Fibroblast of lung (primary cell): ENCODE measurements around the gene ERLIN1. TPM values are rescaled to one million over a fixed set of nuclear protein-coding genes. Genes with fewer than 3 reads are reported as not detected.

Experiments
- DNase-seq, 2 donors: peaks; one replicate each; pipeline versions ENCODE4 v3.0.0 to v3.0.0-alpha.2; 2010; ENCODE audit warnings: low read depth in 2 of 2
- H2AFZ ChIP-seq: 2 replicates; pipeline ENCODE4 v1.5.1; 2012; ENCODE audit warnings: low read length, control low read depth, inconsistent platforms
- H3K27ac ChIP-seq: 2 replicates; pipeline ENCODE4 v1.5.1; 2011; ENCODE audit warnings: low read length, control low read depth; ENCODE audit not compliant: insufficient read depth
- H3K27me3 ChIP-seq: 2 replicates; pipeline ENCODE4 v1.5.1; 2011; ENCODE audit warnings: mild to moderate bottlenecking, low read length; ENCODE audit not compliant: control insufficient read depth, insufficient read depth
- H3K36me3 ChIP-seq: 2 replicates; pipeline ENCODE4 v1.5.1; 2011; ENCODE audit warnings: low read length; ENCODE audit not compliant: control insufficient read depth, insufficient read depth
- H3K4me1 ChIP-seq: 2 replicates; pipeline ENCODE4 v1.5.1; 2011; ENCODE audit warnings: low read length; ENCODE audit not compliant: control insufficient read depth, insufficient read depth; ENCODE audit errors: extremely low read depth
- H3K4me2 ChIP-seq: 2 replicates; pipeline ENCODE4 v1.5.1; 2011; ENCODE audit warnings: low read length, control low read depth; ENCODE audit not compliant: insufficient read depth; ENCODE audit errors: extremely low read depth
- H3K4me3 ChIP-seq, 4 experiments: fragments of 200-600 bp in 1 of 4; sonication (generic) in 1 of 4; replicated peaks in 1 of 4; 2 replicates each; pipeline ENCODE4 v1.5.1; 2011 to 2016; ENCODE audit warnings: low read length in 4 of 4, low read depth in 3 of 4, mild to moderate bottlenecking in 3 of 4, control low read depth in 2 of 4, inconsistent platforms in 1 of 4, mixed read lengths in 1 of 4; ENCODE audit not compliant: insufficient read depth in 1 of 4; ENCODE audit errors: control extremely low read depth in 1 of 4
- H3K79me2 ChIP-seq: 2 replicates; pipeline ENCODE4 v1.5.1; 2012; ENCODE audit warnings: mild to moderate bottlenecking, low read length, inconsistent platforms; ENCODE audit not compliant: control insufficient read depth, insufficient read depth
- H3K9ac ChIP-seq: 2 replicates; pipeline ENCODE4 v1.5.1; 2011; ENCODE audit warnings: mild to moderate bottlenecking, low read length, control low read depth; ENCODE audit not compliant: insufficient read depth
- H3K9me3 ChIP-seq: 2 replicates; pipeline ENCODE4 v1.5.1; 2012; ENCODE audit warnings: low read depth, low read length; ENCODE audit not compliant: control insufficient read depth, insufficient read depth
- H4K20me1 ChIP-seq: 2 replicates; pipeline ENCODE4 v1.5.1; 2011; ENCODE audit warnings: low read length; ENCODE audit not compliant: control insufficient read depth, insufficient read depth; ENCODE audit errors: extremely low read depth
- EZH2 ChIP-seq: IDR thresholded peaks from 2 replicates; pipeline ENCODE4 v1.5.1; 2012; ENCODE audit warnings: low read length, control low read depth, mild to moderate bottlenecking; ENCODE audit errors: missing control alignments
- polyA plus RNA-seq, 2 donors: library from polyadenylated mRNA; depleted of rRNA in 1 of 2; stranded (reverse) in 1 of 2; unstranded in 1 of 2; fragments of >200 nt; gene quantifications; 2 replicates each; pipeline ENCODE4 v1.2.1, GENCODE V29; 2011 to 2012; ENCODE audit warnings: missing spikeins in 1 of 2
- total RNA-seq: library from RNA; depleted of rRNA; stranded (reverse); fragments of >200 nt; gene quantifications from 2 replicates; pipeline ENCODE4 v1.2.1, GENCODE V29; 2014
- TF ChIP-seq, protein P1 (sequence below), 2 donors: IDR thresholded peaks in 1 of 2; conservative IDR thresholded peaks in 1 of 2; 1 replicate in 1 of 2; 2 replicates in 1 of 2; pipeline ENCODE4 v1.5.1; 2011 to 2012; ENCODE audit warnings: low read length in 2 of 2, control low read depth in 1 of 2, inconsistent platforms in 1 of 2, low read depth in 1 of 2, mild to moderate bottlenecking in 1 of 2

ERLIN1 gene
- total and polyA plus RNA-seq, 2 donors (not counting 1 experiment from before 2014, with no cell fraction given) = 52.8 to 74.7 TPM

DNA sequence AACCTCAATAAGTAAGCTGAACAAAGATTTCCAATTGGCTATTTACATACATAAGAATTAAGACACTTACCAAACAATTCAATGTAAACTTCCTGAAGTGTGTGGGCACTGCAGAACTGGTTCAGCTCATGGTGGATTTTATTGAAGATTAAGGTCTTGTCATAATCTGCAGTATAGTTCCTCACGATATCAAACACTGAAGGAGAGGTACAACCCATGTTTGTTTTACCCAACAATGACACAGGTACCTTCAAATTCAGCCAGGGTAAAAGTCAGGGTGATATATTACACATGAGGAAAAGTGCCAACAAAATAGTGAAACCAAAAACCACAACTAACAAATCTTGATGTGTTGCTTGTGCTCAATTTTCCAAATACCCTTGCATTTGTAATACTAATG is 10.0 kb downstream of the ERLIN1 start:
- H2AFZ ChIP-seq = no peak overlapping the region
- no peaks in the 10 kb centered on the region for H3K79me2 ChIP-seq
- H3K4me1 ChIP-seq = no peaks in the 10 kb centered on the region
- no peaks in the 10 kb centered on the region for H3K9me3 ChIP-seq
- no peak for DNase-seq
- no peaks in the 10 kb centered on the region for H4K20me1 ChIP-seq
- H3K9ac ChIP-seq = no peak overlapping the region
- H3K4me3 ChIP-seq = no peak overlapping the region
- no peak overlapping the region for H3K4me2 ChIP-seq
- H3K27ac ChIP-seq = no peak overlapping the region
- H3K27me3 ChIP-seq = no peaks in the 10 kb centered on the region
- peaks cover 5% of the 10 kb centered on the region for H3K36me3 ChIP-seq
- TF ChIP-seq EZH2 = no peak
- TF ChIP-seq, protein P1, sequence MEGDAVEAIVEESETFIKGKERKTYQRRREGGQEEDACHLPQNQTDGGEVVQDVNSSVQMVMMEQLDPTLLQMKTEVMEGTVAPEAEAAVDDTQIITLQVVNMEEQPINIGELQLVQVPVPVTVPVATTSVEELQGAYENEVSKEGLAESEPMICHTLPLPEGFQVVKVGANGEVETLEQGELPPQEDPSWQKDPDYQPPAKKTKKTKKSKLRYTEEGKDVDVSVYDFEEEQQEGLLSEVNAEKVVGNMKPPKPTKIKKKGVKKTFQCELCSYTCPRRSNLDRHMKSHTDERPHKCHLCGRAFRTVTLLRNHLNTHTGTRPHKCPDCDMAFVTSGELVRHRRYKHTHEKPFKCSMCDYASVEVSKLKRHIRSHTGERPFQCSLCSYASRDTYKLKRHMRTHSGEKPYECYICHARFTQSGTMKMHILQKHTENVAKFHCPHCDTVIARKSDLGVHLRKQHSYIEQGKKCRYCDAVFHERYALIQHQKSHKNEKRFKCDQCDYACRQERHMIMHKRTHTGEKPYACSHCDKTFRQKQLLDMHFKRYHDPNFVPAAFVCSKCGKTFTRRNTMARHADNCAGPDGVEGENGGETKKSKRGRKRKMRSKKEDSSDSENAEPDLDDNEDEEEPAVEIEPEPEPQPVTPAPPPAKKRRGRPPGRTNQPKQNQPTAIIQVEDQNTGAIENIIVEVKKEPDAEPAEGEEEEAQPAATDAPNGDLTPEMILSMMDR (conservative IDR thresholded peaks at IDR 0.05 in 1 of 2, IDR thresholded peaks at IDR 0.05 in 1 of 2; ENCODE audit: low read depth in 1 of 2, low read length in 2 of 2) = no peak

DNA sequence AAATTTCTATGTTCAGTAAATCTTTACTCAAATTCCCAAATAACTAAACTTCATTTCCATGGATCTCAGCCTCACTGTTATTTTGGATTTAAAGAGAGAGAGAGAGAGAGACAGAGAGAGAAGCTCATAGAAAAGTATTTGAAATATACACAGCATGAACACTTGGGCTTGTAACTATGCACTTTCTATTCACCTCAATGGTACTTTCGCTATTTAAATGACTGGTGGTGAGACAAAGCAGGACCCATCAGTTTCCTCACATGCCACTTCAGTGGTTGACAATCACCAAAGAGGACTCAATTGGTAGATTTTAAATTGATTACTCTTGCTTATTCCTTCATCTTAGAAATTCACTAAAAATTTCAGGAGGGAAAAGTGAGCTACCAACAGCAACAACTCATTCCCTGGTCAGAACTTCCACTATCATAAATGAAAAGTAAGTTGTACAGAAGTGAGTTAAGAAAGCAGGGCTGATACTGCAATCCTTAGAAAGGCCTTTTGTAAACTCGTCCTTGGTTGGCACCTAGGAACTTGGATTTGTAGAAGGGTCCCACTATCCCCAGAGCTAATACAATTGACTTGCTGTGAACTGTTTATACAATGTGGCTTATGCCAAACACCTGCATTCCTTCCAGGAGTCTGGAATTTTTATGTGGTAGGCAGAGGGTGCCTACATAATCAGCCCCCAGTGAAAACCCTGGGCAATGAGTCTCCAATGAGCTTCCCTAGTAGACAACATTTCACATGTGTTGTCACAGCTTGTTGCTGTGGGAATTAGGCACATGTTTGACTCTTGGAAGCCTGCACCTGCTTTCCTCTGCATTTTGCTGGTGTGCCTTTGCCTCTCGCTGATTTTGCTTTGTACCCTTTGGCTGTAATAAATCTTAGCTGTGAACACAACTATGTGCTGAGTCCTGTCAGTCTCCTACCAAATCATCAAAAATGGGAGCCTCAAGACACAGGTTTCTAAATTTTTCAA is 10.8 kb downstream of the ERLIN1 start:
- no peak for TF ChIP-seq EZH2
- TF ChIP-seq, protein P1 (conservative IDR thresholded peaks at IDR 0.05 in 1 of 2, IDR thresholded peaks at IDR 0.05 in 1 of 2; ENCODE audit: low read depth in 1 of 2, low read length in 2 of 2) = no peak
- no peaks in the 10 kb centered on the region for H3K79me2 ChIP-seq
- no peak for DNase-seq
- H2AFZ ChIP-seq = no peak overlapping the region
- no peak overlapping the region for H3K9ac ChIP-seq
- no peaks in the 10 kb centered on the region for H3K9me3 ChIP-seq
- no peak overlapping the region for H3K4me3 ChIP-seq
- H3K27me3 ChIP-seq = no peaks in the 10 kb centered on the region
- H3K27ac ChIP-seq = no peak overlapping the region
- no peaks in the 10 kb centered on the region for H3K4me1 ChIP-seq
- H3K36me3 ChIP-seq = peaks cover 5% of the 10 kb centered on the region
- H3K4me2 ChIP-seq = no peak overlapping the region
- no peaks in the 10 kb centered on the region for H4K20me1 ChIP-seq

DNA sequence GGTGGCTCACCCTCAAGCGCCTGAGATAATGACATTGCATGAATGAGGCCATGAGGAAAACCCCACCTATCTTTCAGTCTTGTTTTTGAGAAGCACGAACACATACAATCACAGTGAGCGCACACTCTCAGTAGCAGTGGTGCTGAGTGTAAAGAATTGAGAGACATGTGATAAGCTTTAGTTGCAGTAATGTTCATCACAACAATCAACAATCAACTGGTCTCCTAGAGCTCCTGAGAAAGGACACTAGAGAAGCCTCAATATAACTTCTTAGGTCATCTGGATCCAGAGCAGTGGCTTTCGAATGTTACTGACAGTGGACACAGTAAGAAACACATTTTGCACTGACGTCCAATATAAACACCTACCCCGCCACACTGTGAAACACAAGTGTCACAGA is 12.8 kb downstream of the ERLIN1 start:
- DNase-seq = no peak
- TF ChIP-seq EZH2 = no peak
- TF ChIP-seq, protein P1 (conservative IDR thresholded peaks at IDR 0.05 in 1 of 2, IDR thresholded peaks at IDR 0.05 in 1 of 2; ENCODE audit: low read depth in 1 of 2, low read length in 2 of 2) = no peak

More for the DNA sequence above, 12.8 kb downstream of the ERLIN1 start:
- Histone ChIP-seq H3K79me2 (no peaks in the 10 kb centered on the region), H3K4me1 (no peaks in the 10 kb centered on the region), H3K27me3 (no peaks in the 10 kb centered on the region), H4K20me1 (no peaks in the 10 kb centered on the region), H3K36me3 (peaks cover 5% of the 10 kb centered on the region), H3K9me3 (no peaks in the 10 kb centered on the region), H2AFZ (no peak overlapping the region), H3K9ac (no peak overlapping the region), H3K4me2 (no peak overlapping the region), H3K4me3 (no peak overlapping the region), H3K27ac (no peak overlapping the region)
